Activated CD4-positive, alpha-beta memory T cell treated with anti-CD3 and anti-CD28 coated beads, Interleukin-2, amount 10 ng/mL, durations not matched to agents 7 days and 5 days (primary cell): Measurements from ENCODE around the gene SYT15B. TPM values are rescaled to one million over a fixed set of nuclear protein-coding genes. Genes with fewer than 3 reads are reported as not detected.
"Not testable (repeated sequence)": the region's sequence is repeated elsewhere in the genome, so short reads cannot be mapped to it uniquely, and the experiment has no call there.

Experiments used
- CTCF ChIA-PET: fragments of 350-600 bp; sonication (Branson Sonifier 250); formaldehyde crosslinking; loops from one replicate; lab custom pipeline; 2021; ENCODE audit warnings: antibody characterized with exemption, inconsistent platforms; lab: Charles Lee
- POLR2A ChIA-PET: fragments of 350-600 bp; sonication (Branson Sonifier 250); formaldehyde crosslinking; loops from one replicate; lab custom pipeline; 2021; ENCODE audit warnings: antibody characterized with exemption; lab: Charles Lee
- DNase-seq: peaks from one replicate; pipeline ENCODE4 v3.0.0-alpha.2; 2020
- H3K27ac Mint-ChIP-seq: one replicate; pipeline ENCODE4 v1.8.0; 2021; ENCODE audit warnings: mild to moderate bottlenecking, mixed read lengths
- H3K27me3 Mint-ChIP-seq: one replicate; pipeline ENCODE4 v1.8.0; 2021; ENCODE audit warnings: mixed read lengths
- H3K36me3 Mint-ChIP-seq: one replicate; pipeline ENCODE4 v1.8.0; 2021; ENCODE audit warnings: low read depth, mixed read lengths
- H3K4me1 Mint-ChIP-seq: one replicate; pipeline ENCODE4 v1.8.0; 2021; ENCODE audit warnings: mixed read lengths
- H3K4me3 Mint-ChIP-seq: one replicate; pipeline ENCODE4 v1.8.0; 2021; ENCODE audit warnings: mild to moderate bottlenecking, mixed read lengths
- H3K9me3 Mint-ChIP-seq: one replicate; pipeline ENCODE4 v1.8.0; 2021; ENCODE audit warnings: mixed read lengths
- total RNA-seq, 2 experiments: library from RNA; stranded (reverse); gene quantifications; one replicate each; pipeline ENCODE4 v1.2.3, GENCODE V29; 2021

Gene SYT15B
- total RNA-seq, 2 experiments from 2014 or later = 0.20 TPM; not detected in 1

DNA sequence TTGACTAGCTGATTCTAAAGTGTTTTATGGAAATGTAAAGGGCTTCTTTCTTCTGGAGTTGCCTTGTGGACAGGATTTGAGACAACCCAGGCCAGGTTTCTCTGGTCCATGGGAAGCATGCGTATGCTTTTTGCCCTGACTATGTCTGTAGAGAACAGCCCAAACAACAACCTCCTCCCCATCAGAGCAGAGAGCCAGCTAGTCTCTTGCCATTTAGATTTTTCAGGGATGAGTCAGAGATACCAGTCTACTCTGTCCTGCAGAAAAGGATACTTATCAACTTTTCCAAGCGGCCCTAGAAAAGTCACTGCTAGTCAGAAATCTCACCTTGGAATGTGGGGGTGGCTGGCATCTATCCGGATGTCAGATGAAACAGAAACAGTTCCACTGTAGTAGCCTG, 11.6 kb downstream of the SYT15B start:
- H3K4me1 Mint-ChIP-seq, H3K4me3 Mint-ChIP-seq, H3K27ac Mint-ChIP-seq, POLR2A ChIA-PET, DNase-seq, H3K9me3 Mint-ChIP-seq, H3K36me3 Mint-ChIP-seq, H3K27me3 Mint-ChIP-seq, CTCF ChIA-PET: not testable (repeated sequence)

DNA sequence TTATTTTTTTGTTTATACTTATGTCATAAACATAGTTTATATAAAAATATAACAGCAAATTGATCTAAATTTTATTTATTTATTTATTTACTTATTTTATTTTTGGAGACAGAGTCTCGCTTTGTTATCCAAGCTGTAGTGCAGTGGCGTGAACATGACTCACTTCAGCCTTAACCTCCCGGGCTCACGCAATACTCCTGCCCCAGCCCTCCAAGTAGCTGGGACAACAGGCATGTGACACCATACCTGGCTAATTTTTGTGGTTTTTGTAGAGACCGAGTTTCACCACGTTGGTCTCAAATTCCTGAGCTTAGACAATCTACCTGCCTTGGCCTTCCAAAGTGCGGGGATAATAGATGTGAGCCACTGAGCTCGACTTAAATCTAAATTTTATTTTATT, 13.0 kb downstream of the SYT15B start:
- DNase-seq, H3K9me3 Mint-ChIP-seq, H3K36me3 Mint-ChIP-seq, H3K27me3 Mint-ChIP-seq, CTCF ChIA-PET, H3K4me3 Mint-ChIP-seq, H3K27ac Mint-ChIP-seq, POLR2A ChIA-PET, H3K4me1 Mint-ChIP-seq: not testable (repeated sequence)

DNA sequence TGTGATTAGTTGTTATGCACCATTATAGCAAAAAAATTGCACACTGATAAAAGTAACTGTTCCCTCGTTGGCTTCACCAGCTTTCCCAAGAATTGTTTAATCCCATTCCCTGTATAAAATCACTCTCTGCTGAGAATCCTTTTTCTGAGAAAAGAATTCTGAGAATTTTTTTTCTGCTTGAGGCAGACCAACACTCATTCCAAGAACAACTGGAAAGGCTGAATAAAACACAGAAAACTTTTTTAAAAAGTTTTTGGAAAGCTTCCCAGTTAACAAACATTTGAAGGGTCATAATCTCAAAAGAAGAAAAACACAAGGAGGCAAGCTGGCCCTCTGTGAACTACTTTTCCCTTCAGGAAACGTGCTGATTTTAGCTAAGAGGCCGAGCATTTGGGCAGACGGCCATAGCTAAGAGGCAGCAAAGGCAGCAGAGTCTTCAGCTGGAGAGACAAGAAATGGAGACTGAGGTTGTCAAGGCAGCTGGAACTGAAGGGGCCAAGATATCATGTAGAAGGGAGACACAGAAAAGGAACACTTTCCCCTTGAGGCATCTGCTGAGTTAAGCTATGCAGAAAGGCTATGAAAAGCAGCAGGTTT, 16.5 kb downstream of the SYT15B start:
- H3K4me1 Mint-ChIP-seq, H3K9me3 Mint-ChIP-seq, DNase-seq, H3K4me3 Mint-ChIP-seq, H3K36me3 Mint-ChIP-seq, POLR2A ChIA-PET, H3K27ac Mint-ChIP-seq, H3K27me3 Mint-ChIP-seq, CTCF ChIA-PET: not testable (repeated sequence)

DNA sequence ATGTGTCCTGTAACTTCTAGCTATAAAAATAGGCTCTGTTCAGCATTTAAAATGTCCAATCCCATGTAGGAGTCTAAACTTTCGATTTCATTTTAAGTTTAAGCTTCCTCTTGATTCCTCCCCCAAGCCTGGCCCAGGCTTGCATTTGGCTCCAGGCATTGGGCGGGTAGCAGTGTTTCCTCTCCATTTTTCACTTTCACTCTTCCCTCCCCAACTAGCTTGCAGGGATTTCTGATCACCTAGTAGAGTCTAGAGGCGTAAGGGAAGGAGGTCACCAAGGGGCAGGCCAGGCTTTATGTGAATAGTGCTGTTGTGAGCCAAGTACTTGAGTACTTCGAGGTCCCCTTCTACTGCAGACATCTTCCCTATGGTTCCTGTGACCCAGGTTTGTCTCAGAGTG, 18.5 kb downstream of the SYT15B start:
- H3K27me3 Mint-ChIP-seq, H3K4me3 Mint-ChIP-seq, DNase-seq, CTCF ChIA-PET, POLR2A ChIA-PET, H3K9me3 Mint-ChIP-seq, H3K27ac Mint-ChIP-seq, H3K36me3 Mint-ChIP-seq, H3K4me1 Mint-ChIP-seq: not testable (repeated sequence)

DNA sequence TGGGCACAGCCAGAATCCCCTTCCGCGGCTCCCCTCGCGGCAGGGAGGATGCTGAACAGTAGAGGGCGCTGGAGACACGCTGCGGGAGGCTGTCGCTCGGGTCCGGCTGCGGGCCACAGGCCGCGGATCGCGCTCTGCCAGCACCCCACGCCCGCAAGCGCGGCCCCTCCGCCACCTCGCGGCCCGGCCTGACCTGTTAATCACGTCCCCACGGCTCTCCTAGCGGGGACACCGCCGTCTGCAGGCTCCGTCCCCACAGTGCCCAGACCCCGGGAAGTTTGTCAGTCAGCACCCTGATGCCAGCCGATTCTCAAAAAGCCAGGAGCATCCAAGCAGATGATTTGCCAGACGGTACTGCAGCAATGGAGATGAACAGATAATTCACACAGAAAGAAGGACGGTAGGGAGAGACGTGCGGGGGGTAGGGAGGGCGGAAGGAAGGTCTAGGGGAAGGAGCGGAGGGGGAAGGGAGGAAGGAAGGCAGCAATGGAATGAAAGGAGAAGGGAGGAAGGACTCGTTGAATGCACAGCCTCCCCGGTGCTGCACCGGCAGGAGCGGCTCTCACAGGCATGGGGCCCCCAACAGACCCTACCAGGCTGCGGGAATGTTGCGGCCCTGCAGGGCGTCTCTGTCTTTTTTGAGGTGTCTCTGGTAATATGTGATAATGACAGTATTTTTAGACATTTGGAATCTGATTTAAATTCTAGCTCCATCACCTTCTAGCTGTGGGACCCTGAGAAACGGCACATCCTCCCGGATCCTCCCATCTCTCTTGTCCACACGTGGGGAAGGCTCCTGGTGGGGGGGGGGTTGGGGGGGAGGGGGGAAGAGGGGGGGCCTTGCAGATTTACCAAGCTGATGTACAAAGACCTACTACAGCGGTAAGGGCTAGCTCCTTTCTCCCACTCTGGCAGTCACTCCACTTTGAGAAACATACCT, 19.5 kb downstream of the SYT15B start:
- POLR2A ChIA-PET, H3K27me3 Mint-ChIP-seq, H3K27ac Mint-ChIP-seq, H3K9me3 Mint-ChIP-seq, H3K4me1 Mint-ChIP-seq, CTCF ChIA-PET, H3K36me3 Mint-ChIP-seq: not testable (repeated sequence)
- H3K4me3 Mint-ChIP-seq = peak overlapping the region; percentile 16
- DNase-seq = peak; percentile 33

DNA sequence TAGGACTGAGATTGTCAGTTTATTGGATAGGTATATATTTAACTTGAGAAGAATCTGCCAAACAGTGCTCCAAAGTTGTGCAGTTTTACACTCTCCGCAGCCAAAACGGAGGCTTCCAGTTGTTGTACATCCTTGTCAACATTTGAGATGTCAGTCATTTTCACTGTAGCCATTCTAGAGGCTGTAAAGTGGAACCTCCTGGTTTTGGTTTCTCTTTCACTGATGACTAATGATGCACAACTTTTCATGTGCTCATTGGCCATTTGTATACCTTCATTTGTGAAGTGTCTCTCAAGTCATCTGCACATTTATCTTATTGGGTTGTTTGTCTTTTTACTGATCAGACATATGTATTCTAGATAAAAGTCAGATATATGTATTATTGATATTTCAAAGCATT, 22.5 kb downstream of the SYT15B start:
- CTCF ChIA-PET, H3K27ac Mint-ChIP-seq, DNase-seq, H3K36me3 Mint-ChIP-seq, POLR2A ChIA-PET, H3K27me3 Mint-ChIP-seq, H3K9me3 Mint-ChIP-seq, H3K4me3 Mint-ChIP-seq, H3K4me1 Mint-ChIP-seq: not testable (repeated sequence)

DNA sequence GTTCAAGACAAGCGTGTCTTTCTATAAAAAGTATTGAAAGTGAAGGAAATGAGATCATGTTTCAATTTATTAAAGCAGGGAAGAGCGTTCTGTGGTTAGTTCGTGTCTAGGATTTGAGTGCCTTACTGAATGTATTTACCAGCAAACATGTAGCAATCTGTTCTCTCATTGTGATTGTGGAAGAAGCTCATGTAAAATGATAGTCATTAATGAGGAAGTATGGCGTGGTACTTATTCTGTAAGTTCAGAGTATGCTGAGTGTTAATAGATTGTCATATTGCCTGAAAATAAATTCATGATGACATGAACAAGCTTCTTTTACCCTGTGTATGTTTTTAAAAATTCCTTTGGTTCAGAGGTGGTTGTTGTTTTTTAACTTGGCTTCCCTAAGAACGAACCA, 32.5 kb downstream of the SYT15B start:
- H3K27me3 Mint-ChIP-seq, H3K36me3 Mint-ChIP-seq, H3K27ac Mint-ChIP-seq, H3K4me1 Mint-ChIP-seq, POLR2A ChIA-PET, CTCF ChIA-PET, DNase-seq, H3K4me3 Mint-ChIP-seq, H3K9me3 Mint-ChIP-seq: not testable (repeated sequence)

DNA sequence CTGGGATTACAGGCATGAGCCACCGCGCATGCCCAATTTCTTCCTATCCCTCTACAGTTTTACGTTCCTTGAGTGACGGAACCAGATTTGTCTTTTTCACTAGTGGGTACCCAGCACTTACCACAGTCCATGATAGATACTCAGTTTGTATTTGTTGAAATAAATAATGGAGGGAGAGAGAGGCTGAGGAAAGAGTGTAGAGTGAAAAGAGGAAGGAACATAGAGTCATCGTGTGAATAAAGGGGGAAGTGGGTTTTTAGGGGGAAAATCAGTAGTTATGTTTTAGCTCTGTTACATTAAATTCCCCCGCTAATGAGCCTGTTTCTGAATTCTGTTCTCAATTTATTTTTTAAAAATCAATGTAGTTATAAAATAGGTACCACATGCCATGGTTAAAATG, 37.7 kb downstream of the SYT15B start:
- H3K4me1 Mint-ChIP-seq, H3K27ac Mint-ChIP-seq, H3K27me3 Mint-ChIP-seq, POLR2A ChIA-PET, DNase-seq, H3K9me3 Mint-ChIP-seq, CTCF ChIA-PET, H3K4me3 Mint-ChIP-seq, H3K36me3 Mint-ChIP-seq: not testable (repeated sequence)

DNA sequence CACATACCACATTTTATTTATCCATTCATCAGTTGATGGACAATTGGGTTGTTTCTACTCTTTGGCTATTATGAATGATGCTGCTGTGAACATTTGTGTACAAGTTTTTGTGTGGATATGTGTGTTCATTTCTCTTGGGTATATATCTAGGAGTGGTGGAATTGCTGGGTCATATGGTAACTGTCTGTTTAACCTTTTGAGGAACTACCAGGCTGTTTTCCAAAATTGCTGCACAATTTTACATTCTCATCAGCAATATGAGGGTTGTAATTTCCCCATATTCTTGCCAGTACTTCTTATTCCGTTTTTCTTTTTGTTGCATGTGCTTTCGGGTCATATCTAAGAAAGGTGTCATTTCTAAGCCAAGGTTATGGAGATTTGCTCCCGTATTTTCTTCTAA, 38.3 kb downstream of the SYT15B start:
- POLR2A ChIA-PET, H3K4me1 Mint-ChIP-seq, H3K36me3 Mint-ChIP-seq, H3K4me3 Mint-ChIP-seq, DNase-seq, H3K27ac Mint-ChIP-seq, H3K27me3 Mint-ChIP-seq, CTCF ChIA-PET, H3K9me3 Mint-ChIP-seq: not testable (repeated sequence)

DNA sequence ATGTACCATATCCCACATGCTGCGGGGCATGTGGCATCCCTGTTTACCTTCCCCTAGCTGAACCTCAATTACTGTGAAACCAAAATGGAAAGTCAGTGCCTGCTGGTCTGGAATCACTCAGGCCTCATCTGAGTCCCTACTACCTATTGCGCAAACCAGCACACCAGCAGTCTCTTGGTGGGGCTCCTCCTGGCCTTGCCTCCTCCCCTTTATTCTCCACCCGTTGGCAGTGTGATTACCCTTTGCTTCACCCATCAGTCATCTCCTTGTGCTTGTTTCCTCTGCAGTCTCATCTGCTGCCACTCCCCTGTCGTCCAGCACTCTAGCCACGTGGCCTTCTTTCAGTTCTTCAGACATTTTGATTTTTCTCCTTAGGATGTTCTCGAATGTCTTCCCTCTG, 39.3 kb downstream of the SYT15B start:
- H3K9me3 Mint-ChIP-seq, H3K36me3 Mint-ChIP-seq, POLR2A ChIA-PET, CTCF ChIA-PET, H3K4me1 Mint-ChIP-seq, H3K27ac Mint-ChIP-seq, DNase-seq, H3K4me3 Mint-ChIP-seq, H3K27me3 Mint-ChIP-seq: not testable (repeated sequence)

DNA sequence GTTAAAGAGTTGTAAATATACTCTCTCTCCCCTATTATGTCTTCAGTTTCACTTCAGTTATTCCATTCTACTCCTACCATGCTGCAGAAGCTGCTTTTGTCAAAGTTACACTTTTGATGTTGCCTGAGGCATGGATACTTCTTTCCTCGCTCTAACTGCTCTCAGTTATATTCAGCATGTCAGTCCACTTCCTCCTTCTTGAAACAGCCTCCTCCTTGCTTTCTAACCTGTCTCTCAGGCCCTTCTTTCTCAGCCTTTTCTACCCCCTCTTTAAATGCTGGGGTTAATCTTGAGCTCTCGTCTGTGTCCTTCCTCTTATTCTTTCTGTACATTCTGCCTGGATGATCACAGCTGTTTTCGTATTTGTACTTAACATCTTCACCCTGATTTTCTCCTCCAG, 40.0 kb downstream of the SYT15B start:
- H3K4me3 Mint-ChIP-seq, CTCF ChIA-PET, H3K27me3 Mint-ChIP-seq, POLR2A ChIA-PET, H3K36me3 Mint-ChIP-seq, H3K27ac Mint-ChIP-seq, H3K9me3 Mint-ChIP-seq, H3K4me1 Mint-ChIP-seq, DNase-seq: not testable (repeated sequence)

DNA sequence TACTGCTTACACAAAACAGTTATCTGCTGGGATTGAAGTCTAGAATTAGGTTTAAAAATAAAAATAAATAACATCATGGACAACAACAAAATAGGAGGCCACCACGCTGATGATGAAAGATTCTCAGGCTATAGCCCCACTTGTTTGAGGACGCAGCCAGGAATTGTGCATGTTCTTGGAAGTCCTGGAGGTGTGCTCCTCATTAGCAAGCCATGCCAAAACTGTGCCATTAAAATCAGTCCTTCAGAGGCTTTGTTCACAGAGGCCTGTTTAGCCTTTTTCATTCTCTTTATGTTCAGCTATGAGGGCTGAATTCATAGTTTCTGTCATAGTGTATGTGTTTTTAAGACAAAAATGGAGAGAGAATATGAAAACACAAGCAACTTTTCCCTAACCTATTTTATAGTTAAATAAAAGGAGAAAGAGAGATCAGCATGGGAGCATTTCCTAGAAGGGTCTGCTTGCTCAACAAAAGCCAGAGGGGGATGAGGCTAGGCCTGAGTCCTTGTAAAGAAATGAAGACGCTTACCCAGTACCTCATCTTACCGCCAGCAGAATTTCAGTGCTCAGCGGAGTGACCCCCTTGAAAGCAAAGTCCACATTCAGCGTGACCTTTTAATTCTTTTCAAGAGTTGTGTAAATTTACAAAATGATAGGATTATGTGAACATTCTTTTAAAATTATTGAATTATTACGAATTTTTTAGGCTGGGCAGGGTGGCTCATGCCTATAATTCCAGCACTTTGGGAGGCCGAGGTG, 46.2 kb downstream of the SYT15B start:
- H3K4me1 Mint-ChIP-seq, DNase-seq, H3K4me3 Mint-ChIP-seq, H3K27me3 Mint-ChIP-seq, H3K27ac Mint-ChIP-seq, H3K9me3 Mint-ChIP-seq, CTCF ChIA-PET, POLR2A ChIA-PET, H3K36me3 Mint-ChIP-seq: not testable (repeated sequence)
